ENCODE measurements around the gene SIDT2. TPM values are rescaled to one million over a fixed set of nuclear protein-coding genes. Genes with fewer than 3 reads are reported as not detected.

Gene SIDT2
- total RNA-seq, 2 experiments from 2014 or later: 21.5 to 26.0 TPM

DNA sequence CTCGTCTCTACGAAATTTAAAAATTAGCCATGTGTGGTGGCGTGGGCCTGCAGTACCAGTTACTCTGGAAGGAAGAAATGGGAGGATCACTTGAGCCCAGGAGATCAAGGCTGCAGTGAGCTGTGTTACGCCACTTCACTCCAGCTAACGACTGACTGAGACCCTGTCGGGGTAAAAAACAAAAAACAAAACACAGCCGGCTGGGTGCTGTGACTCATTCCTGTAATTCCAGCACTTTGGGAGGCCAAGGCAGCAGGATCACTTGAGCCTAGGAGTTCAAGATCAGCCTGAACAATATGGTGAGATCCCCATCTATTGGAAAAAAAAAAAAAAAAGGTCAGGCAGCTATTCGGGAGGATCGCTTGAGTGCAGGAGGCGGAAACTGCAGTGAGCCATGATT lies 32.0 kb upstream of the SIDT2 start:
- no peak for DNase-seq
- ChIA-PET CTCF (interaction anchor here (0.6 to 2.1 kb wide), 6 partner anchors 34 to 404 kb away, joined by 3 to 9 read pairs (median 4); no protein-coding TSS in a partner anchor), POLR2A (no interaction called here)
- Mint-ChIP-seq H3K27me3 (no peaks in the 10 kb centered on the region), H3K36me3 (peaks cover 33% of the 10 kb centered on the region), H3K4me3 (no peak overlapping the region), H3K9me3 (no peaks in the 10 kb centered on the region), H3K27ac (no peak overlapping the region), H3K4me1 (ENCODE audit: low read depth) (peaks cover 46% of the 10 kb centered on the region)
- intact Hi-C loops (cut with micrococcal nuclease): no loop called here

DNA sequence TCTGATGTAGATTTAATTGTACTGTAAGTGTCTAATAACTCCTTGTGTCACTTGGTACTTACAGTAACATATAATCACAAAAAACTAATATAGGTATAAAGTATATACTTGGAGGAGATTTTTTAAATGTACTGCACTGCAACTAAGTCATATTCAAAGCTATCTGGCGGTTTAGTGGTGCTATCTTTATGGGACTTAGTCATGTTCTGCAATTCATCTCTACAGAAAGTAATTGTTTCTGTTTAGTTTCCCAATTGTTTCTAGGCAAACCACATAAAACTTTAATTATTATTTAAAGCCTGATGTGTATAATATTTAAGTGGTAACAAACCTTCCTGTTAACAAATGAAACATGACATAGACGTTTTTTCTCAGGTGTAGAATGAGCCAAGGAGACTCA lies 26.5 kb upstream of the SIDT2 start:
- H3K27me3 Mint-ChIP-seq: no peaks in the 10 kb centered on the region
- peak overlapping the region; percentile 51 for H3K27ac Mint-ChIP-seq
- POLR2A ChIA-PET: no interaction called here
- CTCF ChIA-PET: no interaction called here
- intact Hi-C loops (cut with micrococcal nuclease): no loop called here
- H3K9me3 Mint-ChIP-seq: no peaks in the 10 kb centered on the region
- H3K4me1 Mint-ChIP-seq (ENCODE audit: low read depth): peaks cover 28% of the 10 kb centered on the region
- peaks cover 19% of the 10 kb centered on the region for H3K36me3 Mint-ChIP-seq
- H3K4me3 Mint-ChIP-seq: no peak overlapping the region
- DNase-seq: no peak

DNA sequence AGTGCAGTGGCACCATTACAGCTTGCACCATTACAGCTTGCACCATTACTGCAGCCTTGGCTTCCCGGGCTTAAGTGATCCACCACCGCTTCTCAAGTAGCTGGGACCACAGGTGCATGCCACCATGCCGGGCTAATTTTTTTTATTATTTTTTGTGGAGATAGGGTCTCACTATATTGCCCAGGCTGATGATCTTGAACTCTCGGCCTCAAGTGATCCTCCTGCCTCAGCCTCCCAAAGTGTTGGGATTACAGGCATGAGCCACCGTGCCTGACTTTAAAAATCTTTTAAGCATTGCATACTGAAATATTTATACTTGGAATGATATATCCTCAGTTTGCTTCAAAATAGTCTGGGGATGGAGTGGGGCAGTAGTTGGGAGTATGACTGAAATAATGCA lies 24.1 kb upstream of the SIDT2 start:
- intact Hi-C loops (cut with micrococcal nuclease): no loop called here
- no peak overlapping the region for H3K27ac Mint-ChIP-seq
- POLR2A ChIA-PET: no interaction called here
- peaks cover 26% of the 10 kb centered on the region for H3K4me1 Mint-ChIP-seq (ENCODE audit: low read depth)
- H3K9me3 Mint-ChIP-seq: no peaks in the 10 kb centered on the region
- no peaks in the 10 kb centered on the region for H3K27me3 Mint-ChIP-seq
- H3K4me3 Mint-ChIP-seq: no peak overlapping the region
- H3K36me3 Mint-ChIP-seq: peaks cover 16% of the 10 kb centered on the region
- no peak for DNase-seq
- CTCF ChIA-PET: no interaction called here

DNA sequence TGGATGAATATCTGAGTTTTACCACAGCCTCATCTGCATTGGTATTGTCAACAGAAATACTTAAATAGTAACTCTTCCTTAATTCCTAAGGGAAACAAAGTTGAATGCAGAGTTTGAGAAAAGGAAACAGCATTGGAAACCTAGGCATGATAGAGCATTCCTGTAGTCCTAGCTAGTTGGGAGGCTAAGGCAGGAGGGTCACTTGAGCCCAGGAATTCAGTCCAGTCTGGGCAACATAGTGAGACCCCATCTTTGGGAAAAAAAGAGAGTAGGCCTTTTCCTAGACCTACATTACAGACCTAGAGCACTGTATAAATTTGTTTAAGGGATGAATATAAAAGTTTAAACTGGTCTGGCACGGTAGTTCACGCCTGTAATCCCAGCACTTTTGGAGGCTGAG lies 21.0 kb upstream of the SIDT2 start:
- Mint-ChIP-seq H3K27ac (peak overlapping the region; percentile 24), H3K36me3 (peaks cover 20% of the 10 kb centered on the region), H3K4me1 (ENCODE audit: low read depth) (peaks cover 19% of the 10 kb centered on the region), H3K27me3 (no peaks in the 10 kb centered on the region), H3K9me3 (no peaks in the 10 kb centered on the region), H3K4me3 (no peak overlapping the region)
- intact Hi-C loops (cut with micrococcal nuclease): no loop called here
- DNase-seq: no peak
- ChIA-PET CTCF (interaction anchor here (1.5 to 2.1 kb wide), 2 partner anchors 10 to 23 kb away, joined by 3 to 5 read pairs; no protein-coding TSS in a partner anchor), POLR2A (no interaction called here)

DNA sequence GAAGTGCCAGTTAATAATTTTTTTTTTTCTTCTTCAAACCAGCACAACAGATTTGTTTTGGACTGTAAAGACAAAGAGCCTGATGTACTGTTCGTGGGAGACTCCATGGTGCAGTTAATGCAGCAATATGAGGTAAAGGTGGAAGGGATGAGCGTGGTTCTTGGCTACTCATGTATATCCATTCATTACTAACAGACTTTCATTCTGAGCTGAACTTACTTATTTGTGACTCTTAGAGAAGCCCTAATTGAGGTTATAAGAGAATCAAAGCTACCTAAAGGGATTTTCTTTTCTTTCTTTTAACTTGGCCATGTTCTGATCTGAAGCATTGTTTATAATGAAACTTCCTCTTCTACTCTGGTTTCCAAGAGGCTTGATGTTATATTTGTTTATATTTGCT lies 18.7 kb upstream of the SIDT2 start:
- H3K9me3 Mint-ChIP-seq: no peaks in the 10 kb centered on the region
- ChIA-PET CTCF (no interaction called here), POLR2A (interaction anchor here (0.6 to 1.0 kb wide), 2 partner anchors 51 to 307 kb away, joined by 3 to 4 read pairs; no protein-coding TSS in a partner anchor)
- H3K27me3 Mint-ChIP-seq: no peaks in the 10 kb centered on the region
- no peak overlapping the region for H3K4me3 Mint-ChIP-seq
- peaks cover 15% of the 10 kb centered on the region for H3K4me1 Mint-ChIP-seq (ENCODE audit: low read depth)
- H3K27ac Mint-ChIP-seq: peak overlapping the region; percentile 18
- H3K36me3 Mint-ChIP-seq: peaks cover 26% of the 10 kb centered on the region
- intact Hi-C loops (cut with micrococcal nuclease): no loop called here
- DNase-seq: no peak

DNA sequence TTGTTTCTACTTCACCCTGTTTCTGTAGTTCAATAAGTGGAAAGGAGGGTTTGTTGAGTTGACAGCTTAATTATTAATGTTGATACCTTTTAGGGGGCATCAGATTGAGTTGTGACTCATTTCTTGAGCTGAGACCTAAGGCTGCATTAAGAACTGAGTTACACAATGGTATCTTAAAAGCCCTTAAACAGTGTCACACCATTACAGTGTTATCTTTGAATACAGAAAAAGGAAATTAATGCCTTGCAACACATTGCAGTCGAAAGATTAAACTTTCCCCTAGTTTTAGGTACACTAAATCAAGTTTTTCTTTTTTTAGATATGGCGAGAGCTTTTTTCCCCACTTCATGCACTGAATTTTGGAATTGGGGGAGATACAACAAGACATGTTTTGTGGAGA lies 17.7 kb upstream of the SIDT2 start:
- POLR2A ChIA-PET: interaction anchor here (0.6 to 1.0 kb wide), 2 partner anchors 52 to 307 kb away, joined by 3 to 4 read pairs; no protein-coding TSS in a partner anchor
- H3K36me3 Mint-ChIP-seq: peaks cover 30% of the 10 kb centered on the region
- H3K4me1 Mint-ChIP-seq (ENCODE audit: low read depth): peaks cover 15% of the 10 kb centered on the region
- no peaks in the 10 kb centered on the region for H3K27me3 Mint-ChIP-seq
- no peak overlapping the region for H3K27ac Mint-ChIP-seq
- no peak overlapping the region for H3K4me3 Mint-ChIP-seq
- CTCF ChIA-PET: interaction anchor here (1.1 kb wide), 1 partner anchor 18 kb away, joined by 4 read pairs; no protein-coding TSS in a partner anchor
- no peaks in the 10 kb centered on the region for H3K9me3 Mint-ChIP-seq
- no peak for DNase-seq
- intact Hi-C loops (cut with micrococcal nuclease): no loop called here

GRCh38 chr11:117166491-117166890 lies 12.1 kb upstream of the SIDT2 start:
- ChIA-PET POLR2A (interaction anchor here (0.8 to 1.6 kb wide), 2 partner anchors 23 to 69 kb away, joined by 3 to 4 read pairs; partner anchors contain the start of genes PAFAH1B2 and SIK3), CTCF (interaction anchor here (0.9 to 2.5 kb wide), 5 partner anchors 12 to 375 kb away, joined by 3 to 9 read pairs (median 3); partner anchors contain the start of genes APOA5 and SIDT2)
- intact Hi-C loops (cut with micrococcal nuclease): no loop called here
- H3K4me3 Mint-ChIP-seq: no peak overlapping the region
- no peak for DNase-seq
- H3K4me1 Mint-ChIP-seq (ENCODE audit: low read depth): peaks cover under 1% of the 10 kb centered on the region
- no peaks in the 10 kb centered on the region for H3K9me3 Mint-ChIP-seq
- H3K36me3 Mint-ChIP-seq: peaks cover 28% of the 10 kb centered on the region
- H3K27me3 Mint-ChIP-seq: no peaks in the 10 kb centered on the region
- no peak overlapping the region for H3K27ac Mint-ChIP-seq

DNA sequence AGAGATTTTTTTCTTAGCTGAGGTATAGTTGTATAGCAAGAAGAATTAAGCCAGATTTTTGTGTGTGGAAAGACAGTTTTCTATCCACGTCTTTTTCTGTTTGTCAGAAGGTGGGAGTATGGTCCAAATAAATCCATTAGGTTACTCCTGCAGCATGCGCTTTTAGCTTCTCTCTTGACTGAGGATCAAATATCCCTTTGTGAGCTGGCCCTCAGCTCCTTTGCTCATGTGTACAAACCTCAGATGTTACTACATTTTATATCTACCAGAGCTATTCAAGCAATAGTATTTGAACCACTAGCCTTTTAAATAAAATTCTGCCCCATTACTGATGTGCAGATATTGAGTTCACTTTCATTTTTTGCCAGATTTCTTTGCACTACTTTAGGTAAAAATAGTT lies 8.8 kb upstream of the SIDT2 start:
- no peaks in the 10 kb centered on the region for H3K27me3 Mint-ChIP-seq
- ChIA-PET CTCF (interaction anchor here (0.6 to 2.7 kb wide), 3 partner anchors 11 to 102 kb away, joined by 3 to 10 read pairs (median 3); no protein-coding TSS in a partner anchor), POLR2A (no interaction called here)
- intact Hi-C loops (cut with micrococcal nuclease): no loop called here
- DNase-seq: no peak
- no peak overlapping the region for H3K27ac Mint-ChIP-seq
- no peak overlapping the region for H3K4me3 Mint-ChIP-seq
- H3K9me3 Mint-ChIP-seq: no peaks in the 10 kb centered on the region
- peaks cover 5% of the 10 kb centered on the region for H3K4me1 Mint-ChIP-seq (ENCODE audit: low read depth)
- H3K36me3 Mint-ChIP-seq: peaks cover 17% of the 10 kb centered on the region

- no peak for DNase-seq
- peaks cover 16% of the 10 kb centered on the region for H3K36me3 Mint-ChIP-seq
- H3K27me3 Mint-ChIP-seq: no peaks in the 10 kb centered on the region
- peaks cover 5% of the 10 kb centered on the region for H3K4me1 Mint-ChIP-seq (ENCODE audit: low read depth)
- no peak overlapping the region for H3K4me3 Mint-ChIP-seq
- H3K27ac Mint-ChIP-seq: no peak overlapping the region
- intact Hi-C loops (cut with micrococcal nuclease): no loop called here
- ChIA-PET POLR2A (no interaction called here), CTCF (interaction anchor here (0.7 to 3.4 kb wide), 3 partner anchors 11 to 436 kb away, joined by 3 to 16 read pairs (median 10); no protein-coding TSS in a partner anchor)
- no peaks in the 10 kb centered on the region for H3K9me3 Mint-ChIP-seq
These were observed 8.3 kb upstream of the SIDT2 start for GRCh38 chr11:117170210-117170609.

- ChIA-PET POLR2A (no interaction called here), CTCF (interaction anchor here (0.7 to 3.4 kb wide), 3 partner anchors 10 to 437 kb away, joined by 3 to 16 read pairs (median 10); no protein-coding TSS in a partner anchor)
- Mint-ChIP-seq H3K36me3 (peaks cover 12% of the 10 kb centered on the region), H3K27ac (no peak overlapping the region), H3K4me3 (no peak overlapping the region), H3K4me1 (ENCODE audit: low read depth) (peaks cover 5% of the 10 kb centered on the region), H3K27me3 (no peaks in the 10 kb centered on the region), H3K9me3 (no peaks in the 10 kb centered on the region)
- DNase-seq: no peak
- intact Hi-C loops (cut with micrococcal nuclease): no loop called here
These were observed 7.5 kb upstream of the SIDT2 start for GRCh38 chr11:117171007-117171403.

- DNase-seq: no peak
- Mint-ChIP-seq H3K27me3 (no peaks in the 10 kb centered on the region), H3K9me3 (no peaks in the 10 kb centered on the region), H3K27ac (peak overlapping the region; percentile 4), H3K4me3 (no peak overlapping the region), H3K36me3 (peaks cover 12% of the 10 kb centered on the region), H3K4me1 (ENCODE audit: low read depth) (peaks cover 5% of the 10 kb centered on the region)
- CTCF ChIA-PET: interaction anchor here (0.9 to 3.4 kb wide), 3 partner anchors 9 to 336 kb away, joined by 3 to 16 read pairs (median 10); no protein-coding TSS in a partner anchor
- POLR2A ChIA-PET: no interaction called here
- intact Hi-C loops (cut with micrococcal nuclease): no loop called here
These were observed 7.0 kb upstream of the SIDT2 start for GRCh38 chr11:117171404-117172061.

- Mint-ChIP-seq H3K4me1 (ENCODE audit: low read depth) (peaks cover 8% of the 10 kb centered on the region), H3K4me3 (no peak overlapping the region), H3K9me3 (no peaks in the 10 kb centered on the region), H3K36me3 (peaks cover 7% of the 10 kb centered on the region), H3K27ac (no peak overlapping the region), H3K27me3 (no peaks in the 10 kb centered on the region)
- no peak for DNase-seq
- CTCF ChIA-PET: interaction anchor here (0.6 to 3.4 kb wide), 5 partner anchors 8 to 337 kb away, joined by 3 to 16 read pairs (median 5); no protein-coding TSS in a partner anchor
- POLR2A ChIA-PET: interaction anchor here (0.7 kb wide), 1 partner anchor 29 kb away, joined by 4 read pairs; the partner anchor contains the start of gene PAFAH1B2
- intact Hi-C loops (cut with micrococcal nuclease): no loop called here
These were observed 5.7 kb upstream of the SIDT2 start for GRCh38 chr11:117172724-117173421.

All from activated CD4-positive, alpha-beta memory T cell treated with anti-CD3 and anti-CD28 coated beads for 36 hours (primary cell).